Mucosa of stomach (tissue), 1 donor: ENCODE data around the gene ACOT9.
A peak's percentile ranks its signal among the peaks of the same experiment; 100 is the strongest.

Experiments
- H3K27me3 ChIP-seq: one replicate; pipeline ENCODE4 v1.7.0; 2013; ENCODE audit warnings: mild to moderate bottlenecking, low read length; ENCODE audit not compliant: control insufficient read depth, insufficient read depth
- H3K36me3 ChIP-seq: one replicate; pipeline ENCODE4 v1.7.0; 2013; ENCODE audit warnings: low read length; ENCODE audit not compliant: control insufficient read depth, insufficient read depth
- H3K4me1 ChIP-seq: one replicate; pipeline ENCODE4 v1.7.0; 2013; ENCODE audit warnings: mild to moderate bottlenecking, low read length; ENCODE audit not compliant: control insufficient read depth, insufficient read depth
- H3K4me3 ChIP-seq: one replicate; pipeline ENCODE4 v1.7.0; 2013; ENCODE audit warnings: low read length
- H3K9ac ChIP-seq: one replicate; pipeline ENCODE4 v1.7.0; 2013; ENCODE audit warnings: mild to moderate bottlenecking, low read length, moderate library complexity
- H3K9me3 ChIP-seq: one replicate; pipeline ENCODE4 v1.7.0; 2013; ENCODE audit warnings: mild to moderate bottlenecking, low read length, moderate library complexity; ENCODE audit not compliant: control insufficient read depth
- donor health status: Pancreatic carcinoma.

The ACOT9 gene

GRCh38 chrX:23742697-23743622 lies at the start of gene ACOT9:
Gene ACOT9 (minus strand): TSS chrX:23743276. CDS start chrX:23743144, 132 bp downstream.
- Histone ChIP-seq H3K27me3 (no peaks in the 10 kb centered on the region), H3K36me3 (no peaks in the 10 kb centered on the region), H3K4me3 (peak within 1 kb of the TSS; percentile 43)

GRCh38 chrX:23790155-23790497 lies 47.0 kb upstream of the ACOT9 start:
- H3K4me3 ChIP-seq, result no peak overlapping the region
- no peaks in the 10 kb centered on the region for H3K36me3 ChIP-seq
- peaks cover 4% of the 10 kb centered on the region for H3K4me1 ChIP-seq
- peak overlapping the region; percentile 50 for H3K9ac ChIP-seq
- no peaks in the 10 kb centered on the region for H3K9me3 ChIP-seq
- no peaks in the 10 kb centered on the region for H3K27me3 ChIP-seq

More at GRCh38 chrX:23742697-23743622, at the start of gene ACOT9:
- Histone ChIP-seq H3K9me3 (no peaks in the 10 kb centered on the region), H3K4me1 (no peaks in the 10 kb centered on the region), H3K9ac (peak within 1 kb of the TSS; percentile 78)

DNA sequence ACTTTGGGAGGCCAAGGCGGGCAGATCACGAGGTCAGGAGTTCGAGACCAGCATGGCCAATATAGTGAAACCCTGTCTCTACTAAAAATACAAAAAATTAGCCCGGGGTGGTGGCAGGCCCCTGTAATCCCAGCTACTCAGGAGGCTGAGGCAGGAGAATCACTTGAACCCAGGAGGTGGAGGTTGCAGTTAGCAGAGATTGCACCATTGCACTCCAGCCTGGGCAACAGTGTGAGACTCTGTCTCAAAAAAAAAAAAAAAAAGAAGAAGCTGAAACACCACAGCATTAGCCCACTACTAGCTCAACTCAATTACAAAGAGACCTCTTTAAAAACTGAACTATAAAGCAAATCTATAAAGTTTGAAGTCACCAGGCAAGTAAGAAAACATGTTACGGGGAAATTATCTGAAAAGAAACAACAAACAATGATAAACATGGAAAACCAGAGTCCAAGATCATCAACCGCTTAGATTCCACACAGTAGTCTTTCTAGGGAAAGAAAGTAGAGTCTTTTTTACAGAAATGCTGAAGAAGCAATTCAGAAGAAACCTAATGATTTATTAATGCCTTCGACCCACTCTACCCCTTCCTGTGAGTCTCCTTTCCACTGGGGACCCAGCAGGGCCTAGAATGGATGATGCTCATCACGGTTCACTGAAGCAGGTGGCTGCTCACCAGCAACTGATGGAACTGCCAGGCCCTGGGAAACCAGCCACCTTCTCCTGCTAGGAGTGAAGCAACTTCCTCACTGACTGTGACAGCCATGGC lies 46.5 kb upstream of the ACOT9 start:
- H3K9ac ChIP-seq, result peak overlapping the region; percentile 50

GRCh38 chrX:23788946-23789345 lies 45.9 kb upstream of the ACOT9 start:
- H3K9me3 ChIP-seq, result no peaks in the 10 kb centered on the region
- H3K27me3 ChIP-seq, result no peaks in the 10 kb centered on the region
- no peak overlapping the region for H3K4me3 ChIP-seq
- no peaks in the 10 kb centered on the region for H3K36me3 ChIP-seq
- no peak overlapping the region for H3K9ac ChIP-seq
- H3K4me1 ChIP-seq, result peaks cover 4% of the 10 kb centered on the region

More for the DNA sequence above, 46.5 kb upstream of the ACOT9 start:
- H3K27me3 ChIP-seq, result no peaks in the 10 kb centered on the region
- H3K4me1 ChIP-seq, result peaks cover 4% of the 10 kb centered on the region
- H3K9me3 ChIP-seq, result no peaks in the 10 kb centered on the region
- no peak overlapping the region for H3K4me3 ChIP-seq
- no peaks in the 10 kb centered on the region for H3K36me3 ChIP-seq

DNA sequence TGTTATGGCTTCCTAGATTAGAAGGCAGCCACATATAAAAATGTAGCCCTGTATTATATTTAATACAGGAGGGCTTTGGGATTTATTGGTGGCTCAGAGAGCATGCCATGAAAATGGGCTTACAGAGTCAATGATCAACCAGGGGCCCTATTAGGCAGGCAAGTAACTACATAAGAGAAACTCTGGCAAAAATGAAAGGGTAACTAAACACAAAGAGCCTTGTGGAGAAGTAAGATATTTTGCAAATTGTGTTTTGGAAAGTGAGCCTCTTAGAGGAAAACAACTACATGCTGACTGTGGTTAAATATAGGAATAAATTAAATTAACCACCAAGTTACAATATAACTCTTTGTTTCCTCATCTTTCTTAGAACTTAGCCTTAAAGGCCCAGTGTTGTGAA lies 45.4 kb upstream of the ACOT9 start:
- Histone ChIP-seq H3K4me3 (no peak overlapping the region), H3K36me3 (no peaks in the 10 kb centered on the region), H3K9ac (no peak overlapping the region)

GRCh38 chrX:23787745-23788118 lies 44.7 kb upstream of the ACOT9 start:
- Histone ChIP-seq H3K4me3 (no peak overlapping the region), H3K36me3 (no peaks in the 10 kb centered on the region), H3K9me3 (no peaks in the 10 kb centered on the region), H3K4me1 (peaks cover 4% of the 10 kb centered on the region), H3K27me3 (no peaks in the 10 kb centered on the region), H3K9ac (no peak overlapping the region)

More for the DNA sequence above, 45.4 kb upstream of the ACOT9 start:
- no peaks in the 10 kb centered on the region for H3K9me3 ChIP-seq
- H3K27me3 ChIP-seq, result no peaks in the 10 kb centered on the region
- peaks cover 4% of the 10 kb centered on the region for H3K4me1 ChIP-seq

DNA sequence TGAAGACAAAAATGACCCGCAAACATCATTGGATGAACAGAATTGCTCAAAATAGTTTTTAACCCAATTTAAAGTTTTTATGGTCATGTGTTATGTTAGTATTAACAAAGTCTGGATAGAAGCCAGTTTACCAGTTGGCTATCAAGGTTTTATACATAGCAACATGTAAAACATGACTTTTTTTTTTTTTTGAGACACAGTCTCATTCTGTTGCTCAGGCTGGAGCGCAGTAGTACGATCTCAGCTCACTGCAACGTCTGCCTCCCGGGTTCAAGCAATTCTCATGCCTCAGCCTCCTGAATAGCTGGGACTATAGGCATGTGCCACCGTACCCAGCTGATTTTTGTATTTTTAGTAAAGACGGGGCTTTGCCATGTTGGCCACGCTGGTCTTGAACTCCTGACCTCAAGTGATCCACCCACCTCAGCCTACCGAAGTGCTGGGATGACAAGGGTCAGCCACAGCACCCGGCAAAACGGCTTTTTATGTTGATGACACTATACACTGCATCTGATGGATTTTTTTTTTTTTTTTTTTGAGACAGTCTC lies 43.3 kb upstream of the ACOT9 start:
- Histone ChIP-seq H3K9ac (no peak overlapping the region), H3K27me3 (no peaks in the 10 kb centered on the region), H3K4me3 (no peak overlapping the region), H3K4me1 (peaks cover 4% of the 10 kb centered on the region), H3K36me3 (no peaks in the 10 kb centered on the region), H3K9me3 (no peaks in the 10 kb centered on the region)

DNA sequence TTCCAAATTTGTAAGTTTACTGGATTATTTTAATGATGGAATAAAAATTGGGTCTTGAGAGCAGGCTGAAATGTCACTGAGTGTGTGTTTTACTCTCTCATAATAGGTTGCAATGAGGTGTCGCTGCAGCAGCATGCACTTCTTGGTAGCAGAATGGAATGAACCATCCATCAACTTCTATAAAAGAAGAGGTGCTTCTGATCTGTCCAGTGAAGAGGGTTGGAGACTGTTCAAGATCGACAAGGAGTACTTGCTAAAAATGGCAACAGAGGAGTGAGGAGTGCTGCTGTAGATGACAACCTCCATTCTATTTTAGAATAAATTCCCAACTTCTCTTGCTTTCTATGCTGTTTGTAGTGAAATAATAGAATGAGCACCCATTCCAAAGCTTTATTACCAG lies 42.5 kb upstream of the ACOT9 start:
- Histone ChIP-seq H3K36me3 (no peaks in the 10 kb centered on the region), H3K9me3 (no peaks in the 10 kb centered on the region), H3K4me3 (peak overlapping the region; percentile 53), H3K4me1 (peaks cover 4% of the 10 kb centered on the region), H3K9ac (peak overlapping the region; percentile 95), H3K27me3 (no peaks in the 10 kb centered on the region)

DNA sequence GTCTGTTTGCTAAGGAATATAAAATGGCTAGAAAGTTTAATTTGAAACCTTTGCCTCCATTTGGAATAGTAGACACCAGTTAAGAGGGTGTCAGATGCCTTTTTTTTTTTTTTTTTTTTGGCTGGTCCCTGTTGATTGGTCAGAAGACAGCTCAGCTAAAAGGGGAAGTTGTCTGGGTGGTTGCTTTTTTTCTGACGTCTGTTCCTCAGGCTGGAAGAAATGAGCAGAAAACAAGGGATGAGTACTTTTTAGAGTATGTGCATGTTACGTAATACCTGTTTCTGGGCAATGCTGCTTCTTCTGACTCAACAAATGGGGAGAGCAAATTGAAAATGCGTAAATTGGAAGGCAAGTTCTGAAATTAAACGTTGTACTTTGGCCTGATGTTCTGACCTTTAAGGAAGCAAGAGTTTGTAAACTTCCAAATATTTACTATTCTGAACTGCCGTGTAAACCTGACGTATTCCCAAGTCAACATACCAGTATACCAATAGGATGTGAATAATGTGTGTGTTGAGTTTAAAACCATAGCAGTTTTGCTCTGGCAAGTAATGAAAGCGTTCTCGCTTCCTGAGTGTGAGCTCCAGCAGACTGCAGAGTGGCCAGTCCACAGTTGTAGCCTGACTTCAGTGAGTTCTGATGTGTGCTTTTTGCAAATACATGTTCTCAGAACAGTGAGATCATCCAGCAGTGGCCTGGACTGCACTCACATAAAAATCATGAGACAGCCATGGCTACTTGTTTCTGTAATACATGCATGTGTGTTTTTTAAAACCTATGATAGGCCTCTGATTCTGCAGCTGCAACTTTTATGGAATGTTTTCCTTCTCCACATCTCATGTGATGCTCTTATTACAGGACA lies 41.6 kb upstream of the ACOT9 start:
- no peaks in the 10 kb centered on the region for H3K36me3 ChIP-seq
- H3K4me3 ChIP-seq, result peak overlapping the region; percentile 53
- no peaks in the 10 kb centered on the region for H3K9me3 ChIP-seq
- H3K9ac ChIP-seq, result peak overlapping the region; percentile 95
- peaks cover 1% of the 10 kb centered on the region for H3K4me1 ChIP-seq
- no peaks in the 10 kb centered on the region for H3K27me3 ChIP-seq

- no peaks in the 10 kb centered on the region for H3K9me3 ChIP-seq
- peak overlapping the region; percentile 53 for H3K4me3 ChIP-seq
- H3K27me3 ChIP-seq, result no peaks in the 10 kb centered on the region
- peak overlapping the region; percentile 95 for H3K9ac ChIP-seq
- no peaks in the 10 kb centered on the region for H3K36me3 ChIP-seq
- no peaks in the 10 kb centered on the region for H3K4me1 ChIP-seq
Observed at GRCh38 chrX:23783589-23784469, 40.8 kb upstream of the ACOT9 start.
